Transverse colon (tissue), 3 donors: Measurements from ENCODE around the gene LBHD2.

Experiments used
- CTCF ChIP-seq, 5 experiments: fragments of 200-600 bp in 3 of 5; fragments of 450-650 bp in 2 of 5; sonication (generic) in 3 of 5; IDR thresholded peaks; 1 replicate in 2 of 5; 2 replicates in 3 of 5; pipeline ENCODE4 v1.5.1; 2016 to 2017; ENCODE audit warnings: antibody characterized with exemption in 5 of 5, inconsistent platforms in 3 of 5, mild to moderate bottlenecking in 2 of 5, moderate library complexity in 1 of 5
- POLR2A ChIP-seq: fragments of 450-650 bp; IDR thresholded peaks from one replicate; pipeline ENCODE4 v1.6.1; 2016; ENCODE audit warnings: antibody characterized with exemption, mild to moderate bottlenecking, moderate library complexity

GRCh38 chr14:103110681-103111231, 26.7 kb downstream of the LBHD2 start:
- TF ChIP-seq CTCF (IDR thresholded peaks at IDR 0.05) (no peak), POLR2A (no peak)
